SK-N-SH treated with all-trans-retinoic acid at 6 μM for 48 hours (cell line): ENCODE data around the gene SPATS2L.

Source experiments
- GLIS3 ChIP-seq: fragments of 250-450 bp; sonication (Bioruptor Pico); IDR thresholded peaks from 2 replicates; pipeline ENCODE4 v1.5.0; 2020; ENCODE audit warnings: mild to moderate bottlenecking, moderate library complexity
- ZNF70 ChIP-seq: fragments of 450-650 bp; formaldehyde crosslinking; IDR thresholded peaks from 2 replicates; pipeline ENCODE4 v1.5.0; 2020; ENCODE audit warnings: mild to moderate bottlenecking, moderate library complexity

DNA sequence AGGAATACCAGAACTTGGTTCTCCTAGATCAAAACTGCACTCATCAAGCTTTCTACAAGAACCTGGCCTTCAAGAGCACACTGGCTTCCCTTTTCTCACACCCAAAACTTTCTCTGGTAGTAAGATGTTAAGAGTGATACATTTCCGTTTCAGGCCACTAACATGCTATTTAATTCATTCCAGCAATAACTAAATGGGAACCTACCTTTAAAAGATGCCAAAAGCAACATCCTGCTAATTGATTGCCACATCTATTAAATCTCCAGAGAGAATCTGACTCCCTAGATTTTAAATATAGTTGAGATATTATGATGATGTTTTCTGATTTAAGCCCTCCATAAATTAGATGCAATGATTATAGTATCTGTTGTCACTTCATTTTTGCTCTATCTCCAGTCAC, 131.8 kb downstream of the SPATS2L start:
- TF ChIP-seq ZNF70 (CRISPR knock-in tag) (no peak), GLIS3 (CRISPR knock-in tag) (no peak)
